ENCODE results near the gene OTUB2.

OTUB2 gene

GRCh38 chr14:94021416-94022157 lies 4.6 kb upstream of the OTUB2 start:
- no peak for DNase-seq (ENCODE audit: low spot score)

DNA sequence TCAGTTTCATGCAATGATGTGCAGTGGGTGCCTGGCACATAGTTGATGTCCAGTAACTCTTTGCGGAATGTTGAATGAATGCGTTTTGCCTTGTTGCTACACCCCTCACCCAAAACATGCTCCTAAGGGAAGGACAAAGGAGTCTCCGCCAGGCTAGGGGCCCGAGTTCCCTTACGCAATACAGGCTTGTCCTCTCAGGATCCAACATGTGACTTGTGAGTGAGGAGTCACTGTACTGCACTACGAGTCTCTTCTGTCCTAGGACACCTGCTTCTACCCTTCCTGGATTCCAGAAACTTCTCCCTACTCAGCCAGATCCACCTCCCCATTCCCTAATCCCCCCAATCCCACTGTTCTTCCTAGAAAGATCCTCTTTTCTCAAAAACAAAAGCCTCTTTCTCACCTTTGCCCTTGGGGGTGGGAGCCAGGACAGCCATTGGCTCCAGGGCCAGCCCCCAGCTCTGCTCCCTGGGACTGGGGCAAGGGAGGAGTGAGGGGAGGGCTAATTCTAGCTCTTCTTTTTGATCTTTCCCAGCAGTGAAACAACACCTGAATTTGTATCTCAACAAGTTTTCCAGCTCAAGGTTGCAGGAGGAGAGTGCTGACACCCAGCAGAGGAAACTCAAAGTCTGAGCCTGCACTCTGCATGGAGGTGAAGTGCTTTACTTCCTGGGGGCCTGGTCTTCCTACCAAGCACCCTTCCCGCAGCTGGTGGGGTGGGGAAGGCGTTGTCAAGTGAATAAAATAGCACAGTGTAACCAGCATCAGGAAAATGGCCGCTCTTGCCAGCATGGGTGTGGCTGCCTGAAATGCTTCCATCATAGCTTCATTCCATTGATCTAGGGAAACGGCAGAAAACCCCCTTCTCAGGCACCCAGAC lies 3.4 kb upstream of the OTUB2 start:
- DNase-seq (ENCODE audit: low spot score) = no peak

DNA sequence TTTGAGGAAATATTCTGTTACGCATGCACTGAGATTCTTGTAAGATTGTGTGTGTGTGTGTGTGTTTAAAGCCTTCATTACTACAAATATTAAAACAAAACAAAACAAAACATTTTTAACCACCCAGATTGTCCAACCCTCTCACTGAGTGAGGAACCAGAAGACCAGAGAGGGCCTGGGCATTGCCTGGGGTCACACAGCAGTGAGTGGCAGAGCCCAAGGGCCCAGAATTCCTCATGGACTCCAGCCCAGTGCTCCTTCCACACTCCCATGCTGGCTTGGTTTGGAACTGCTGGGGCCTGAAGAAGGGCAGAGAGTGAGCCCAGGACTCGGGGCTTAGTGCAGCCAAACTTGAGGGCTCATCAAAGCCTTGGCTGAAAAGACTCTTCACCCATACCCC lies 1.6 kb upstream of the OTUB2 start:
- DNase-seq (ENCODE audit: low spot score) = no peak

GRCh38 chr14:94025720-94026119 lies 420 bp upstream of the OTUB2 start:
- no peak for DNase-seq (ENCODE audit: low spot score)

DNA sequence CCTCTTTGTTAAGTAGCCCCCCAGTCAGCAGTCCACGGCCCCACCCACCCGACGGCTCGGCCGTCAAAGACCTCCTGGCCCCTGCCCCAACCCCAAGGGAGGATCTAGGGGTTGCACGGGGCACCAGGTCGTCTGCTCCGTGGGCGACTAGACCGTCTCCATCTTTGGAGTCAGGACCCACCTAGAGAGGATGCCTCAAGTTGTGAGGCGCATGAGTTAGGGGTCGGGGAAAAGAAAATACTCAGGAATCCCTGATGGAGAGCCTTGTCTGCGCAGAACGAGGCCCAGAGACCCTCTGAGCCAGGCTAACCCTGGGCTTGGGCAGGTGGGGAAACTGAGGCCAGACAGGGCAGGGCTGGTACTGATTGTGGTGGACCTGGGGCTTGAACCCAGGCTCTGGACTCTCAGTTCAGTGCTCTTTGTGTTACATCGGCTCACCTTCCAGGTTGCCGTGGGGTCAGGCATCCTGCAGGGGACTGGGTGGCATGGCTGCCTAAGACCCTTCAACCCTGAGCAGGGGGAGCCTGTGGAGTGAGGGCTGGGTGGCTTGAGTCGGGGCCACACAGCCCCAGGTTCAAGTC lies 839 bp downstream of the OTUB2 start:
- no peak for DNase-seq (ENCODE audit: low spot score)

- no peak for DNase-seq (ENCODE audit: low spot score)
Measured at GRCh38 chr14:94027566-94028449, 1.7 kb downstream of the OTUB2 start.

DNA sequence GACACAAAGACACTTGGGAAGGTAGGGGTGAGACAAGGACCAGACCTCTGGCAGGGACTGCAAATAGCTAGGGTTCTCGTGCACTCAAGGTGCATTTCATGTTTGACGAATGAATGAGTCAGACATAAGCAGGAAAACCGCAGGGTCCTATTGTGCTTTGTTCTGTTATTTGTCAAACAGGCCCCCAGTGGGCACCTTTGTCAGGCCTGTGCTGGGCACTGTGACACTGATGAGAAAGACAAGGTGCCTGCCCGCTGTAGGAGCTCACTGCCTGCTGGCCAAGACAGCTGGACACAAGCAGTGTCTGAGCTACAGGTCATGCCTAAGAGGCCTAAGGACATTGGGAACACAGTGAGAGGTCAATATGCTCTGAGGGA lies 2.3 kb downstream of the OTUB2 start:
- no peak for DNase-seq (ENCODE audit: low spot score)

- DNase-seq (ENCODE audit: low spot score) = no peak
Measured at GRCh38 chr14:94029265-94029664, 3.1 kb downstream of the OTUB2 start.

DNA sequence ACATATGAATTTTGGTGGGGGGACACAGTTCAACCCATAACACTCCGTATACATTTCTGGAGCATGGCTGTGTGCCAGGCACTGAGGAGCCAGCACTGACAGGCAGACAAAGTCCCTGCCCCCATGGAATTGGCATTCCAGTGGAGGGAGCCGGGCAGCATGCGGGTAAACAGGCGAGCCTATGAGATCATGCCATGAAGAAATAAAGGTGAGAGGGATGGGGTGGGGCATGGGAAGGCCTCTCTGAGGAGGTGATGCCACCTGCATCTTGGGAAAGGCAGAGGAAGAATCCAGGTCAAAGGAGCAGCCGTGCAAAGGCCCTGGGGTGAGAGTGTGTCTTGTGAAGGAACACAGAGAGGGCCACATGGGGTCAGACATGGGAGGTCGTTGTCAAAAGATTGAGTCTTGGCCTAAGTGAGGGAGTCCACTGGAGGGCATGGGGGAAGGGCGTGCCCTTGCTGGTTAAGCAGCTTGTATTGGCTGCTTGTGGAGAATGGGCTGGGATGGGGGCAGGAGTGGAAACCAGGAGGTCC lies 3.6 kb downstream of the OTUB2 start:
- no peak for DNase-seq (ENCODE audit: low spot score)

DNA sequence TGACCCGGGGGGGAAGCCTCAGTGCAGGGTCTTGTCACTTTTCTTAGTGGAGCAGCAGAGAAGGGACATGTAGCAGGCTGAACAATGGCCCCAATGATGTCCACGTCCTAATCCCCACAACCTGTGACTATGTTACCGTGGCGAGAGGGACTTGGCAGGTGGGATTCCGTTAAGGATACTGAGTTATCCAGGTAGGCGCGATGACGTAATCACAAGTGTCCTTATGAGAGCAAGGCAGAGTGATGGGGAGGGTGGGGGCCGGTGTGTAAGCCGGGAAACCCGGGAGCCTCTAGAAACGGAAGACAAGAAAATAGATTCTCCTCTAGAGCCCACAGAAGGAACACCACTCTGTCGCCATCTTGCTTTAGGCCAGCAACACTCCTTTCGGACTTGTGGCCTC lies 4.4 kb downstream of the OTUB2 start:
- DNase-seq (ENCODE audit: low spot score) = no peak

DNA sequence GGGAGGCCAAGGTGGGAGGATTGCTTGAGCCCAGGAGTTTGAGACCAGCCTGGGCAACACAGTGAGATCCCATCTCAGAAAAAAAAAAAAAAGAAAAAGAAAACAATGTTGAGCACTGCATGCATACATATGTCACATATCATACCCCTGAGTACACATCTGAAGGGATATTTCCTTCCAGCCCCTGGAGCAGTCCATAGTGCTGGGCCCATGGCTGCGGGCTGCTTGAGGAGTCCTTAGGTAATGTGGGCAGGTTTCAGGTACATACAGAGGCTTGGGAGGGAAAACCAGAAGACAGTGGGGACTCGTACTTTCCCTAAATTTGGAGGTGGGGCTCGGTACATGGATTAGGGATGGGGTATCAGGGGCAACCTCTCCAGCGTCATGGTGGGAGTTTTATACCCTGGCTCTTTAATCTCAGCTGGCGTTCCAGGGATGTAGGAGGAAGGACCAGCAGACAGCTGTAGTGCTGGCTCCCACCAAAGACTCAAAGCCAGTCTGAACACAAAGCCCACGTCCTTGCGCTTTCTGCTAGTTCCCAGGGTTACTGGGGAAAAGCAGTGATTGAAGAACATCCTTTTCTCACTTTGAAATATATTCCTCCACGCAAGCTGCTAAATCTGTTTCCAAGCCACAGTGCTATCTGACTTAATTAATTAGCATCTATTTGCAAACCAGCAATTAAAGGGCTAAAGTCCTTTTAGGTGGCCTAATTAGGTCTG lies 5.2 kb downstream of the OTUB2 start:
- no peak for DNase-seq (ENCODE audit: low spot score)

GRCh38 chr14:94031883-94032279 lies 5.7 kb downstream of the OTUB2 start:
- DNase-seq (ENCODE audit: low spot score) = no peak

- DNase-seq (ENCODE audit: low spot score) = no peak
Measured at GRCh38 chr14:94034886-94035285, 8.7 kb downstream of the OTUB2 start.

DNA sequence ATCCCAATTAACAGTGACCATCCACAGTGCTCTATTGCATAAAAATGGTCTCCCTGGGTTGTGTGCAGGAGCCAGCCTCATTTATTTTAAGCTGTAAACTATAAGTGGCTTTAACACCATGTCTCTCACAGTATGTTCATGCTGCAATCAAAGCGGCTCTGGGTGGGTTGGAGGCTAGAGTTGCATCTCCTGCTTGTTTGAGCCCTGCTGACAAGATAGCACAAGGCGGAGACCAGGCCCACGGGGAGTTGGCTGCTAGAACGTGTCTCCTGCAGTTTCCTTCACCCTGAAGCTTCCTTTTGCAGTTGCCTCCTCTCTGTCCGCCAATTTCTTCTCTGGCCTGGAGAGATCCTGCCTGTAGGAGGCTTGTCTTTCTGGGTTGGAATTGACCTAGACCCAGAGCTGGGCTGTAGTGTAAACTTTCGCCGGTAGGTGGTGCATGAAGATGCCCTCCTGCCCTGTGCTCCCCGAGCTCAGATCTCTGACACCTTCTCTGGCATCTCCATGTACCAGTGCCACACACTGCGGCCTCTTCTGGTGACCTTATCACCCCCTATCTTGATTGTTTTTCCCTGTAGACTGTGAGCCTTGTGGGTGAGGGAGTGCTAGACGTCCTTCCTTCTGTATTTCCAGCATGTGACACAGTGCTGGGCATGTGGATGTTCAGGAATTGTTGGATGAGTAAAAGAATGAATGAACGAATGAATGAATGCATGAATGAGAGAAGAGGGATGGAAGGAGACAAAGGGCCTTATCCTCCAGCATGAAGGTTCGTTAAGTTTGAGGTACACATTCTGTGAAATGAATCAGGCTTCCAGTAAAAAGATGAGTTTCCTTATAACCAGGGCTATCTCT lies 10.4 kb downstream of the OTUB2 start:
- DNase-seq (ENCODE audit: low spot score) = peak; percentile 66

GRCh38 chr14:94037954-94038353 lies 11.8 kb downstream of the OTUB2 start:
- DNase-seq (ENCODE audit: low spot score) = no peak

DNA sequence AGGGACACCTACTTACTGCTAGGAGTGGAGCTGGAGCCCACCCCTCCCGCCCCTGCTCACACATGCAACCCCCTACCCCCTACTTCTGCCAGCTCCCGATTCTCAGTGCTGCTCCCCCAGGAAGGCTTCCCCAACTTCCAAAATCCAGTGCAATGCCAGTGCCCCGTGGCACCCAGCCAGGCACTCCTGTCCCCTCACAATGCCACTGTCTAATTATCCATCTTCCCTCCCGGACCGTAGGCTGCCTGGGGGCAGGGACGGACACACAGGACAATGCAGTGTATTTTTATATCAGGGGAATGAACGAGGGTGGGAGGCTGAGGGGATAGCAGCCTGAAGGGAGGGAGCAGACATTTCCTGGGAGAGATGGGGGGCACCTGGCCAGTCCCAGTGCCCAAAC lies 12.4 kb downstream of the OTUB2 start:
- DNase-seq (ENCODE audit: low spot score) = no peak

GRCh38 chr14:94038921-94039629 lies 12.9 kb downstream of the OTUB2 start:
- DNase-seq (ENCODE audit: low spot score) = no peak

DNA sequence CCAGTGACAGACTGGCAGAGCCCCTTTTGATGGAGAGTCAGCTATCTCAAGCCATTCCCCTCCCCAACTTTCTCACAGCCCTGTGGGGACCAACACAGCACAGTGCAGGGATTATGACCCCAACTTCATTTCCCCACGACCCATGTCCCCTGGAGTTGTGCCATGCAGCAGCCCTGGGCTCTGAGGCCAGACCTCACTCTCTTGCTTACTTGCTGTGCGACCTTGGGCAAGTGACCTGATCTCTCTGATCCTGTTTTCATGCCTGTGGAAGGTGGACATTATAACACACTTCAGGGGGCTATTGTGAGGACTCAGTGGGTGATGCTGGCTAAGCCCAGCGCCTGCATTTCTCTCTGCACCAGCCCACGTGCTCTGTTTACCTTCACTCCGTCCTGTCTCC lies 14.1 kb downstream of the OTUB2 start:
- no peak for DNase-seq (ENCODE audit: low spot score)

GRCh38 chr14:94040796-94041195 lies 14.7 kb downstream of the OTUB2 start:
- DNase-seq (ENCODE audit: low spot score) = no peak

Data from ecto neural progenitor cell (in vitro differentiated cells).